Heart left ventricle (tissue), 13 donors: ENCODE data around the gene CTDP1.

ENCODE experiments used
- POLR2A ChIP-seq, 2 donors: fragments of 450-650 bp; IDR thresholded peaks; one replicate each; pipeline ENCODE4 v1.6.1; 2017; ENCODE audit warnings: antibody characterized with exemption in 2 of 2, mild to moderate bottlenecking in 2 of 2, moderate library complexity in 2 of 2
- TF ChIP-seq, protein P1 (sequence below), 12 donors: fragments of 200-600 bp; sonication (generic) in 4 of 12; IDR thresholded peaks; one replicate each; pipeline versions ENCODE4 v1.5.0 to v1.8.0; 2018 to 2022; ENCODE audit warnings: antibody characterized with exemption in 12 of 12, mild to moderate bottlenecking in 5 of 12
- donor health status: ischemic (EF 13 %, LVEDD 7.1; RV severe dilation, severe dysfunction).
- donor health status: DM: no; HTN: yes; CAD: no.
- donor health status: DM: no; HTN: no; CAD: no.
- donor health status: ischemic (EF 25% LVEDD 6.9; RV normal size, moderate dysfunction).
- donor health status: ischemic (EF 25% LVEDD 5.7; RV mildly dilated, moderate dysfunction).
- donor health status: ischemic (EF 35%, LVEDD 5.7; RV mildly dilated, moderate dysfunction).
- donor health status: nonischemic (EF 11% LVEDD 7.7; RV severe dilation, severe dysfunction).
- donor health status: DM: yes; HTN: yes; CAD: no.
- donor health status: PGD.
- donor health status: ischemic (EF 29% LVEDD 5.4; RV normal size, mild dysfunction).
- donor health status: nonischemic (EF 23%, LVEDD 6.1; RV moderate dilation, normal function).

DNA sequence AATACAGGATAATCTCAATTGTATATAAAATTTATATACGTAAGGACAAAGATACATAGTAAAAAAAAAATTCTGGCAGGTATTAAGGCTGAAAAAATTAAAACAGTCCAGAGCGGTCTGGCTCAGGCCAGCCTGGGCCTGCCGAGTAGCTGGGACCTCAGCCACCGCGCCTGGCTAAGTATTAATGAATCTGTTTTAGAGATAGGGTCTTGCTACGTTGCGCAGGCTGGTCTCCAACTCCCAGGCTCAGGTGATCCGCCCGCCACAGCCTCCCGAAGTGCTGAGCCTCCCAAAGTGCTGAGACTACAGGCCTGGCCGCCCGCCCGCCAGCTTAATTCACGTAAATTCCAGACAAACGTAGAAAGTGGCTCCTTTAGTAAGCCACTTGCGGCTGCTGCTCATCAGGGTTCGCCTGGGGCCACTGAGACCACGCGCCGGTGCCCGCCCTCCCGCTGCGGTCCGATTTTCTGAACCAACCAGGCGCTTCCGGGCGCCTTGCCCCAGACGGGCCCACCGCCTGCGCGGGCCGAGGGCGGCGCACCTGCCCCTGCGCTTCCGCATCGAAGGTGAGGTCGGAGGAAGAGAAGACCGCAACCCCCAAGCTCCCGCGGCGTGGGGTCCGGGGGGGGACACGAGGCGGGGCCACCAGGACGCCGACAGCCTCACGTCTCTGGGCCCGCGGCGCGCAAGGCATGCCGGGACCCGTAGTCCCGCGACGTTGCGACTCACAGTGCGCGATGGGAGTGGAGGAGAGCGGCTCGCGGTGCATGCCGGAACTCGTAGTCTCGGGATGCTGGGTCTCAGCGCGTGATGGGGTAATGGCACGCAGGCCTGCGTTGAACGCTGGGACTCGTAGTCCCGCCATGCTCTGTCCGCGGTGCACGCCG, 695 bp upstream of the CTDP1 start:
- peak in 1 of 2 donors; percentile 54 for TF ChIP-seq POLR2A (IDR thresholded peaks at IDR 0.05)
- TF ChIP-seq, protein P1, sequence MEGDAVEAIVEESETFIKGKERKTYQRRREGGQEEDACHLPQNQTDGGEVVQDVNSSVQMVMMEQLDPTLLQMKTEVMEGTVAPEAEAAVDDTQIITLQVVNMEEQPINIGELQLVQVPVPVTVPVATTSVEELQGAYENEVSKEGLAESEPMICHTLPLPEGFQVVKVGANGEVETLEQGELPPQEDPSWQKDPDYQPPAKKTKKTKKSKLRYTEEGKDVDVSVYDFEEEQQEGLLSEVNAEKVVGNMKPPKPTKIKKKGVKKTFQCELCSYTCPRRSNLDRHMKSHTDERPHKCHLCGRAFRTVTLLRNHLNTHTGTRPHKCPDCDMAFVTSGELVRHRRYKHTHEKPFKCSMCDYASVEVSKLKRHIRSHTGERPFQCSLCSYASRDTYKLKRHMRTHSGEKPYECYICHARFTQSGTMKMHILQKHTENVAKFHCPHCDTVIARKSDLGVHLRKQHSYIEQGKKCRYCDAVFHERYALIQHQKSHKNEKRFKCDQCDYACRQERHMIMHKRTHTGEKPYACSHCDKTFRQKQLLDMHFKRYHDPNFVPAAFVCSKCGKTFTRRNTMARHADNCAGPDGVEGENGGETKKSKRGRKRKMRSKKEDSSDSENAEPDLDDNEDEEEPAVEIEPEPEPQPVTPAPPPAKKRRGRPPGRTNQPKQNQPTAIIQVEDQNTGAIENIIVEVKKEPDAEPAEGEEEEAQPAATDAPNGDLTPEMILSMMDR (IDR thresholded peaks at IDR 0.05): no peak
